PC-3 (cell line): ENCODE results near the gene CDK1. TPM values are rescaled to one million over a fixed set of nuclear protein-coding genes. Genes with fewer than 3 reads are reported as not detected.

ENCODE experiments used
- ATAC-seq: fragments of 200-7000 bp; cut with Tn5 transposase; 2 replicates; pipeline ENCODE4 v1.9.1; 2020; ENCODE audit warnings: mild to moderate bottlenecking, moderate library complexity
- BruUV-seq: library from RNA; stranded (reverse); fragments of 400-500 nt; replicated peaks from 2 replicates; lab custom pipeline; 2021; lab: Mats Ljungman, UMichigan
- CTCF ChIA-PET: fragments of 300-600 bp; sonication (Branson Sonifier 250); formaldehyde crosslinking; loops from one replicate; lab custom pipeline; 2022; ENCODE audit warnings: antibody characterized with exemption; lab: Charles Lee
- POLR2A ChIA-PET: fragments of 300-600 bp; sonication (Branson Sonifier 250); formaldehyde crosslinking; loops from one replicate; lab custom pipeline; 2022; ENCODE audit warnings: antibody characterized with exemption; ENCODE audit not compliant: unreplicated experiment; lab: Charles Lee
- DNase-seq: peaks from one replicate; pipeline ENCODE4 v3.0.0-alpha.2; 2015
- H2AFZ ChIP-seq: fragments of 300-600 bp; sonication (generic); 2 replicates; pipeline ENCODE4 v1.6.0; 2016; ENCODE audit warnings: antibody characterized with exemption, low read length
- H3F3A ChIP-seq: fragments of 300-600 bp; sonication (generic); one replicate; pipeline ENCODE4 v1.6.0; 2017; ENCODE audit warnings: antibody characterized with exemption, low read length, control low read depth, mild to moderate bottlenecking; ENCODE audit not compliant: unreplicated experiment
- H3K27ac ChIP-seq: fragments of 300-600 bp; sonication (generic); 2 replicates; pipeline ENCODE4 v1.5.1; 2016; ENCODE audit warnings: mild to moderate bottlenecking, low read length
- H3K27me3 ChIP-seq: fragments of 300-600 bp; sonication (generic); 2 replicates; pipeline ENCODE4 v1.6.1; 2016; ENCODE audit warnings: low read length, mixed read lengths
- H3K36me3 ChIP-seq: fragments of 300-600 bp; sonication (generic); 2 replicates; pipeline ENCODE4 v1.6.1; 2016; ENCODE audit warnings: low read depth, mixed run types, low read length, mixed read lengths
- H3K4me1 ChIP-seq: fragments of 300-600 bp; sonication (generic); 2 replicates; pipeline ENCODE4 v1.5.1; 2016; ENCODE audit warnings: low read length; ENCODE audit not compliant: insufficient read depth
- H3K4me2 ChIP-seq: fragments of 300-600 bp; sonication (generic); 2 replicates; pipeline ENCODE4 v1.6.0; 2016; ENCODE audit warnings: low read length
- H3K4me3 ChIP-seq: fragments of 300-600 bp; sonication (generic); 2 replicates; pipeline ENCODE4 v1.5.1; 2016; ENCODE audit warnings: mild to moderate bottlenecking, low read length, mixed read lengths
- H3K79me2 ChIP-seq: fragments of 300-600 bp; sonication (generic); 2 replicates; pipeline ENCODE4 v1.6.1; 2017; ENCODE audit warnings: low read length, mixed read lengths
- H3K9ac ChIP-seq: fragments of 300-600 bp; sonication (generic); 2 replicates; pipeline ENCODE4 v1.6.0; 2016; ENCODE audit warnings: mild to moderate bottlenecking, low read length
- H3K9me2 ChIP-seq: fragments of 300-600 bp; sonication (generic); replicated peaks from 2 replicates; pipeline ENCODE4 v1.6.1; 2016; ENCODE audit warnings: mixed run types, low read length, mixed read lengths
- H3K9me3 ChIP-seq: fragments of 300-600 bp; sonication (generic); 2 replicates; pipeline ENCODE4 v1.6.1; 2016; ENCODE audit warnings: low read length, mixed read lengths
- H4K20me1 ChIP-seq: fragments of 300-600 bp; sonication (generic); 2 replicates; pipeline ENCODE4 v1.6.1; 2016; ENCODE audit warnings: low read length, mixed read lengths
- EZH2 ChIP-seq: fragments of 300-600 bp; sonication (generic); IDR thresholded peaks from one replicate; pipeline ENCODE4 v1.6.1; 2017; ENCODE audit warnings: antibody characterized with exemption, mild to moderate bottlenecking, low read length; ENCODE audit not compliant: unreplicated experiment
- EZH2phosphoT487 ChIP-seq: fragments of 300-600 bp; sonication (generic); IDR thresholded peaks from 2 replicates; pipeline ENCODE4 v1.6.1; 2018; ENCODE audit warnings: mild to moderate bottlenecking, antibody characterized with exemption, low read length, borderline replicate concordance
- intact Hi-C: fragments of 100-400 bp; cut with micrococcal nuclease; formaldehyde crosslinking; loops from 2 replicates; pipeline ENCODE4 v1.9.0; 2023
- total RNA-seq: library from RNA; depleted of rRNA; stranded (reverse); fragments of >200 nt; gene quantifications from 2 replicates; pipeline ENCODE4 v1.2.3, GENCODE V29; 2014
- TF ChIP-seq, protein P1 (sequence below): fragments of 300-600 bp; sonication (generic); conservative IDR thresholded peaks from 2 replicates; pipeline ENCODE4 v1.5.1; 2017; ENCODE audit warnings: antibody characterized with exemption, low read depth, mild to moderate bottlenecking, low read length

Gene CDK1
- total RNA-seq, 1 experiment from 2014 or later, result 202 TPM

DNA sequence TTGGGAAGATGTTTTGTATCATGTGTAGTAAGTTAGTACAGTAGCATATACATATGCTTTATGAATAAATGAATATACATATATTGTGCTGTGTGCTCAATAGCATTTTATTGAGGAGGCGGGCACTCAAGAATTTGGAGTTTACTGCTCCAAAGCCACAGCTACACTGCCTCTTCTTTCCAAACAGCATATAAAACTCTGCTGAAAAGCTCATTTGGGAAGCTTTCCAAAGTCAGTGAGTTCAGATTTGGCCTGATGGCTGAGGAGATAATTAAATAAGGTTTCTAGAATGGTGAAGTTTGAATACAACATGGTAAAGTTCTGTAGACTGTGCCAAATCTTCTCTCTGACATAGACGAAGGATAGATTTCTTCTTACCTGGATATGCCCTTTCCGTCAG, 29.8 kb downstream of the CDK1 start:
- Histone ChIP-seq H3K9me2 (no peaks in the 10 kb centered on the region), H3K4me2 (no peak overlapping the region), H3K27me3 (no peaks in the 10 kb centered on the region), H2AFZ (no peak overlapping the region), H3K27ac (no peak overlapping the region), H3K79me2 (no peaks in the 10 kb centered on the region), H3K4me3 (no peak overlapping the region), H3F3A (no peaks in the 10 kb centered on the region), H3K9me3 (no peaks in the 10 kb centered on the region), H3K9ac (no peak overlapping the region), H3K4me1 (peaks cover 10% of the 10 kb centered on the region; the same call in 1 of the 2 replicates), H4K20me1 (no peaks in the 10 kb centered on the region), H3K36me3 (no peaks in the 10 kb centered on the region)
- ChIA-PET POLR2A (interaction anchor here (0.6 kb wide), 1 partner anchor 972 kb away, joined by 3 read pairs; no protein-coding TSS in a partner anchor), CTCF (no interaction called here)
- intact Hi-C loops, result no loop called here
- no TSS peak for BruUV-seq
- TF ChIP-seq EZH2phosphoT487 (no peak), EZH2 (no peak)
- TF ChIP-seq, protein P1, sequence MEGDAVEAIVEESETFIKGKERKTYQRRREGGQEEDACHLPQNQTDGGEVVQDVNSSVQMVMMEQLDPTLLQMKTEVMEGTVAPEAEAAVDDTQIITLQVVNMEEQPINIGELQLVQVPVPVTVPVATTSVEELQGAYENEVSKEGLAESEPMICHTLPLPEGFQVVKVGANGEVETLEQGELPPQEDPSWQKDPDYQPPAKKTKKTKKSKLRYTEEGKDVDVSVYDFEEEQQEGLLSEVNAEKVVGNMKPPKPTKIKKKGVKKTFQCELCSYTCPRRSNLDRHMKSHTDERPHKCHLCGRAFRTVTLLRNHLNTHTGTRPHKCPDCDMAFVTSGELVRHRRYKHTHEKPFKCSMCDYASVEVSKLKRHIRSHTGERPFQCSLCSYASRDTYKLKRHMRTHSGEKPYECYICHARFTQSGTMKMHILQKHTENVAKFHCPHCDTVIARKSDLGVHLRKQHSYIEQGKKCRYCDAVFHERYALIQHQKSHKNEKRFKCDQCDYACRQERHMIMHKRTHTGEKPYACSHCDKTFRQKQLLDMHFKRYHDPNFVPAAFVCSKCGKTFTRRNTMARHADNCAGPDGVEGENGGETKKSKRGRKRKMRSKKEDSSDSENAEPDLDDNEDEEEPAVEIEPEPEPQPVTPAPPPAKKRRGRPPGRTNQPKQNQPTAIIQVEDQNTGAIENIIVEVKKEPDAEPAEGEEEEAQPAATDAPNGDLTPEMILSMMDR, result no peak
- ATAC-seq (0 out of 2 replicates have a peak, but pooled peaks have one; percentile 13), DNase-seq (no peak)

DNA sequence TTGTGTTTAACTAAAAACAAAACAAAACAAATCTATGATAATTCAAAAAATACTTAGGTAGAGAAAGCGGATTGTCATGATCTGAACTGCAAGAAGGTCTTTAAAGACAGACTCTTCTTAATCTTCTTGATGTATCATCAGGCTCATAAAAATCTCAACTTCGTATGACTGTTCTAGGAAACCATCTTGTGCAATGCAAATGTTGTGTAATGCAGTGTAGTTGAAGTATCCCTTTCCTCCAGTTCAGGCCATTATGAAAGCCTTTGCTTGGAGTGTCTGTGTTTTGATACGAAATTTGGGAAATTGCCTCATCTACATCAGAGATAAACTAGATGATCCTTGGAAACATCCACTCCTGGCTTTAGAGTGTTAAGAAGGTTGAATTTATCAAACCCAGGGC, 30.9 kb downstream of the CDK1 start:
- Histone ChIP-seq H4K20me1 (no peaks in the 10 kb centered on the region), H3K9ac (no peak overlapping the region), H3K4me3 (no peak overlapping the region), H3K4me1 (peaks cover 10% of the 10 kb centered on the region; the same call in 1 of the 2 replicates), H3F3A (no peaks in the 10 kb centered on the region), H3K36me3 (no peaks in the 10 kb centered on the region), H3K79me2 (no peaks in the 10 kb centered on the region), H3K9me3 (no peaks in the 10 kb centered on the region), H3K9me2 (no peaks in the 10 kb centered on the region), H3K4me2 (no peak overlapping the region), H2AFZ (no peak overlapping the region), H3K27me3 (no peaks in the 10 kb centered on the region), H3K27ac (no peak overlapping the region)
- ATAC-seq (no peak), DNase-seq (peak; percentile 68)
- BruUV-seq, result no TSS peak
- intact Hi-C loops, result no loop called here
- POLR2A ChIA-PET, result no interaction called here
- TF ChIP-seq, protein P1, result no peak
- CTCF ChIA-PET, result no interaction called here

DNA sequence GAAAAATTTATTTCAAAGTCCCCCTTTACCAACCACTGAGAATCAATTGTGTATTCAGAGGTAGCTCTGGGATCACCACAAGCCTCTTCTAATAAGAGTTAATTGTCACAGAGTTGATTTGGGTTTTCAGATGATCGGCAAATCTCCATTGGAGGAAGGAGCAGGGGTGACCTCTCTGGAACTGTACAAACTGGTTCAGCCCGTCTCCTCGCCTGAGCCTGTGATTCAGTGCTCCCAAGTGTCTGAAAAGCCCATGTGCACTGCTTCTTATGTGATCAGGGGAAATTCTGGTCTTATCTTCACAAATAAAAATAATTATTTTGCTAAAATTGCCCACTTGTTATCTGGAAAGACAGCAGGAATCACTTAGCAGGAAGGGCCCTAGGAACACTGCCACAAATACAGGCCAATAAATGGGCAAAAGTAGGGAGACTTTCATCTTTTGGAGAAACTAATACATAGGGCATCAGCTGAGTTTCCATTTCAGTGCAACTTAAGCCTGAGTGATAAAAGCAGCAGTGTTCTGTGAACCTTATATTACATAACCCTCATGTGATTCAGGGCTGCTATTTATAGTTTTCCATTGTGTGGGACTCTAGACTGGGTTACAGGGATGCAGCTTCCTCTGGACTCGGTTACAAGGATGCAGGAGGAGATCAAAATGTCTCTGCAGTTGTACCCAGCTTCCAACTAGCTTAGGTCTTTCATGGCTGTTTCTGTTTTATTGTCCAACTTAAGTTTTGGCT, 32.3 kb downstream of the CDK1 start:
- H3K27me3 ChIP-seq, result no peaks in the 10 kb centered on the region
- peak; percentile 28; the same call in 1 of the 2 replicates for ATAC-seq
- no peaks in the 10 kb centered on the region for H3K9me3 ChIP-seq
- no peaks in the 10 kb centered on the region for H3K36me3 ChIP-seq
- intact Hi-C loops, result loop anchor here (10.0 kb wide), 2 partner anchors 664 to 1234 kb away; no protein-coding TSS in a partner anchor
- H3K9me2 ChIP-seq, result no peaks in the 10 kb centered on the region
- H2AFZ ChIP-seq, result no peak overlapping the region
- H3K4me1 ChIP-seq, result peaks cover 10% of the 10 kb centered on the region; the same call in 1 of the 2 replicates
- H3F3A ChIP-seq, result no peaks in the 10 kb centered on the region
- CTCF ChIA-PET, result no interaction called here
- H3K4me3 ChIP-seq, result no peak overlapping the region
- DNase-seq, result peak; percentile 65
- BruUV-seq, result no TSS peak
- no peaks in the 10 kb centered on the region for H4K20me1 ChIP-seq
- no peaks in the 10 kb centered on the region for H3K79me2 ChIP-seq
- no peak overlapping the region for H3K27ac ChIP-seq
- no peak overlapping the region for H3K4me2 ChIP-seq
- TF ChIP-seq EZH2, result no peak
- TF ChIP-seq, protein P1, result no peak
- no peak for TF ChIP-seq EZH2phosphoT487
- H3K9ac ChIP-seq, result no peak overlapping the region
- POLR2A ChIA-PET, result no interaction called here
